Measurements from ENCODE around the gene REPS1. TPM values are rescaled to one million over a fixed set of nuclear protein-coding genes. Genes with fewer than 3 reads are reported as not detected.

Gene REPS1
- total RNA-seq, 2 donors from 2014 or later: 51.7 to 52.5 TPM

GRCh38 chr6:138989098-138989983 lies 1.3 kb upstream of the REPS1 start:
- Mint-ChIP-seq H3K4me3 (peak overlapping the region; percentile 15), H3K27ac (peak overlapping the region; percentile 89), H3K36me3 (ENCODE audit: low read depth) (peaks cover 14% of the 10 kb centered on the region), H3K27me3 (no peaks in the 10 kb centered on the region), H3K4me1 (peaks cover 3% of the 10 kb centered on the region), H3K9me3 (no peaks in the 10 kb centered on the region)
- no peak for ATAC-seq (replicated peaks)

DNA sequence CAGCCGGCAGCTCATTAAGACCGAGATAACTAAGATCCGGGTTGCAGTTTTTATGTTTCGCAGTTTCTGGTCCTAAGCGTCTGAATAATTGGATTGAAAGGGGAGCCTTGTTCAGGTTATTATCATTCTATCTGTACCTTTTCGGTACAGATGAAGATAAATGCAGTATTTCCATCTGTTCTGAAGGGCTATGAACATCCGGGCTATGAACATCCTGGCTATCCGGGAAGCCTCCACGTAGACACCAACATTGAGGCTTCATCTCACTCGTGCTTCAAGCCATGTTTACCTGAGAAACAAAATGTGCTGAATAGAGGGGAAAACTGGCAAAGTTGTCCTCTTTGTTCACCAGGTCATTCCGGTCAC lies 399 bp upstream of the REPS1 start:
- Mint-ChIP-seq H3K9me3 (no peaks in the 10 kb centered on the region), H3K27me3 (no peaks in the 10 kb centered on the region), H3K36me3 (ENCODE audit: low read depth) (peaks cover 14% of the 10 kb centered on the region), H3K4me3 (no peak overlapping the region), H3K4me1 (peaks cover 3% of the 10 kb centered on the region), H3K27ac (peak overlapping the region; percentile 89)
- peak; percentile 28 for ATAC-seq (replicated peaks)

GRCh38 chr6:138987080-138987642 lies 892 bp downstream of the REPS1 start:
- no peaks in the 10 kb centered on the region for H3K27me3 Mint-ChIP-seq
- peak overlapping the region; percentile 69 for H3K27ac Mint-ChIP-seq
- ATAC-seq (replicated peaks): no peak
- H3K4me1 Mint-ChIP-seq: peaks cover 3% of the 10 kb centered on the region
- H3K4me3 Mint-ChIP-seq: no peak overlapping the region
- H3K9me3 Mint-ChIP-seq: no peaks in the 10 kb centered on the region
- H3K36me3 Mint-ChIP-seq (ENCODE audit: low read depth): peaks cover 14% of the 10 kb centered on the region

GRCh38 chr6:138986578-138986977 lies 1.5 kb downstream of the REPS1 start:
- Mint-ChIP-seq H3K4me1 (peaks cover 3% of the 10 kb centered on the region), H3K9me3 (no peaks in the 10 kb centered on the region), H3K27ac (peak overlapping the region; percentile 69), H3K27me3 (no peaks in the 10 kb centered on the region), H3K36me3 (ENCODE audit: low read depth) (peaks cover 14% of the 10 kb centered on the region), H3K4me3 (no peak overlapping the region)
- peak; percentile 14 for ATAC-seq (replicated peaks)

DNA sequence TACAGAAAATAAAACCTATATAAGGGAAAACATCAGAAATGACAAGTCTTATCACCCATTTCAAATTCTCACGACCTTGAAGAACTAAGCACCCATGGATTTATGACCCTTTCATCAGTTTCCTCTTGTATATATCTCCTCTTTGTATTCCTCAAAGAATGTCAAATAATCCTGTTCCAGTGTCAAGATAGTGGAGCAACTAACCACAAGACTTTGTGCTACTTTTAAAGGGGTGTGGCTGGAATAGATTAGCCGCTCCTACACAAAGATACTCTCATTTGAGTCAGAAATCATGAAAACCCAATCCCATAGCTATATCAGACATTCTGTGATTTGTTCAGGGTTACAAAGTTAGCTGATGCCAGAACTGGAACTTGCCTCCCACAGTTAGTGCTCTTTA lies 6.6 kb downstream of the REPS1 start:
- Mint-ChIP-seq H3K4me3 (no peak overlapping the region), H3K27me3 (no peaks in the 10 kb centered on the region), H3K27ac (no peak overlapping the region), H3K36me3 (ENCODE audit: low read depth) (peaks cover under 1% of the 10 kb centered on the region), H3K4me1 (peaks cover 23% of the 10 kb centered on the region), H3K9me3 (no peaks in the 10 kb centered on the region)
- ATAC-seq (replicated peaks): no peak

DNA sequence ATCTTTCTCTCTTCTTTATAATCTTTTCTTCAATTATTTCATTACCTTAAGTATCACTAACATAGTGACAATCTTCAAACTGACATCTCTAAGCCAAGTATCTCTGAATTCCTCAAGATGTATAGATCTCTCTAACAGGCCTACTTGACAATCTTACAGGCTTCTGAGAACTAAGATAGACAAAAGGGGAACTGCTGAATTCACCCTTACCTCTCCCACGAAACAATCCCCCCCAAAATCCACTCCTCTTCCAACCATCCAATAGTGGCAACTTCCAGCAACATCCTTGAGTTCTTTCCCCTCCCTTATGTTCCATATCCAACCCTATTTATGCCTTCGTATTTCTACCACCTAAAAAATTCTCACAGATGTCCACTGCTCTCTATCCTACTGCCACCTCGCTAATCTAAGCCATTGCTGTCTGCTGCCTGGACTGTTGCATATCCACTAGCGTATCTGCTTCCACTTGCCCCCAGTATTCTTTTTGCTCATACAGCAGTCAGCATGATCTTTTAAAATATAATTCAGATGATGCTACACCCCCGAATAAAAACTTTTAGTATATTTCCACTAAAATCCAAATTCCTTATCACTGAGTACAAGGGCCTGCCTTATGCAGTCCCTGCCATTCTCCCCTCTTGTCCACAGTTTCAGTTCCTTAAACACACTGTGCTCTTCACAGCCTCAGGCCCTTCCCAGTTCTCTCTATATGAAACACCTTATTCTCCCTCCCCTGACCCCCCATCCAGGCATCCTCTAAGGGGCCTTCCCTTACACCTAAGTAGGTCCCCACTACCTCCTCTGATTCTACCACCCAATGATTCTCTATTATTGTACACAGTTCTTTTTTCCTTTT lies 8.0 kb downstream of the REPS1 start:
- Mint-ChIP-seq H3K36me3 (ENCODE audit: low read depth) (no peaks in the 10 kb centered on the region), H3K4me1 (peaks cover 22% of the 10 kb centered on the region), H3K4me3 (no peak overlapping the region), H3K27me3 (no peaks in the 10 kb centered on the region), H3K27ac (peak overlapping the region; percentile 8), H3K9me3 (no peaks in the 10 kb centered on the region)
- no peak for ATAC-seq (replicated peaks)

- no peaks in the 10 kb centered on the region for H3K9me3 Mint-ChIP-seq
- no peaks in the 10 kb centered on the region for H3K36me3 Mint-ChIP-seq (ENCODE audit: low read depth)
- peaks cover 25% of the 10 kb centered on the region for H3K4me1 Mint-ChIP-seq
- H3K27me3 Mint-ChIP-seq: no peaks in the 10 kb centered on the region
- H3K4me3 Mint-ChIP-seq: no peak overlapping the region
- ATAC-seq (replicated peaks): no peak
- H3K27ac Mint-ChIP-seq: peak overlapping the region; percentile 8
Measured at GRCh38 chr6:138979365-138979764, 8.7 kb downstream of the REPS1 start.

DNA sequence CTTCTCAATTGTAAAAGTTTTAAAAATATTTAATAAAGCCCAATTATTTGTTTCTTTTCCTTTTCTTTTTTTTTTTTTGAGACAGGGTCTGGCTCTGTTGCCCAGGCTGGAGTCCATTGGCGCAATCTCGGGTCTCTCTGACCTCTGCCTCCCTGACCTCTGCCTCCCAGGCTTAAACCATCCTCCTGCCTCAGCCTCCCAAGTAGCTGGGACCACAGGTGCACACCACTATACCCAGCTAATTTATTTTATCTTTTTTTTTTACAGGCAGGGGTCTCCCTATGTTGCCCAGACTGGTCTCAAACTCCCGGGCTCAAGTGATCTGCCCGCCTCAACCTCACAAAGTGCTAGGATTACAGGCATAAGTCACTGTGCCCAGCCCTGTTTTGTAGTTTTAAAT lies 9.8 kb downstream of the REPS1 start:
- H3K4me1 Mint-ChIP-seq: peaks cover 31% of the 10 kb centered on the region
- no peak overlapping the region for H3K4me3 Mint-ChIP-seq
- no peaks in the 10 kb centered on the region for H3K9me3 Mint-ChIP-seq
- ATAC-seq (replicated peaks): no peak
- no peaks in the 10 kb centered on the region for H3K27me3 Mint-ChIP-seq
- H3K27ac Mint-ChIP-seq: no peak overlapping the region
- no peaks in the 10 kb centered on the region for H3K36me3 Mint-ChIP-seq (ENCODE audit: low read depth)

GRCh38 chr6:138977646-138978167 lies 10.3 kb downstream of the REPS1 start:
- Mint-ChIP-seq H3K4me3 (no peak overlapping the region), H3K9me3 (no peaks in the 10 kb centered on the region), H3K27ac (no peak overlapping the region), H3K27me3 (no peaks in the 10 kb centered on the region), H3K4me1 (peaks cover 36% of the 10 kb centered on the region), H3K36me3 (ENCODE audit: low read depth) (no peaks in the 10 kb centered on the region)
- ATAC-seq (replicated peaks): no peak

DNA sequence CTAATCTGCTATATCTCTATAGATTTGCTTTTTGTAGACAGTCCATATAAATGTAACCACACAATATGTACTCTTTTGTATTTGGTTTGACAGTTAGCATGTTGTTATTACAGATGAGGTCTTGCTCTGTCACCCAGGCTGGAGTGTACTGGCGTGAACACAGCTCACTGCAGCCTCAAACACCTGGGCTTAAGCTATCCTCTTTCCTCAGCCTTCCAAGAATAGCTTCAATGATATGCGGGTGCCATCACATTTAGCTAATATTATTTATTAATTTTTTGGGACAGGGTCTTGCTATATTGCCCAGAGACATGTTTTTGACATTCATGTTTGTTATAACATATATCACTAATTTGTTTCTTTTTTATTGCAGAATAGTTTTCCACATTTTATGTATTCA lies 10.8 kb downstream of the REPS1 start:
- Mint-ChIP-seq H3K27ac (no peak overlapping the region), H3K9me3 (no peaks in the 10 kb centered on the region), H3K4me1 (peaks cover 38% of the 10 kb centered on the region), H3K36me3 (ENCODE audit: low read depth) (no peaks in the 10 kb centered on the region), H3K4me3 (no peak overlapping the region), H3K27me3 (no peaks in the 10 kb centered on the region)
- no peak for ATAC-seq (replicated peaks)

DNA sequence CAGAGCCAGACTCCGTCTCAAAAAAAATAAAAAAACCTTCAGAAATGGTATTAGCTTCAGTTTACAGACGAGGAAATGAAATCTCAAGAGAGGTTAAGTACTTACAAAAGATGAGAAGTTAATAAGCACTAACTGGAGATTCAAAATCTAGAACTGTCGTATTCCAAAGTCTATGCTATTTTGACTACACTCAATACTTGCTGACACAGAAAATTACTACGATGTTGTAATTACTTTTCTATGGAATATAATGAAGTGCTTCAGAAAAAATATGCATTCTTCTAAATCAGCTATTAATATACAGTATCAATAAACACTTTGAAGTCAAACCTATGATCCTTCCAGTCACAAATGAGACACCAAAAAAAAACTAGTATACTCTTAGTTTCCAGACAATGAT lies 12.2 kb downstream of the REPS1 start:
- Mint-ChIP-seq H3K27me3 (no peaks in the 10 kb centered on the region), H3K4me3 (no peak overlapping the region), H3K9me3 (no peaks in the 10 kb centered on the region), H3K4me1 (peaks cover 51% of the 10 kb centered on the region), H3K36me3 (ENCODE audit: low read depth) (no peaks in the 10 kb centered on the region), H3K27ac (no peak overlapping the region)
- ATAC-seq (replicated peaks): no peak

- Mint-ChIP-seq H3K27me3 (no peaks in the 10 kb centered on the region), H3K27ac (no peak overlapping the region), H3K9me3 (no peaks in the 10 kb centered on the region), H3K4me3 (no peak overlapping the region), H3K36me3 (ENCODE audit: low read depth) (no peaks in the 10 kb centered on the region), H3K4me1 (peaks cover 50% of the 10 kb centered on the region)
- ATAC-seq (replicated peaks): no peak
Measured at GRCh38 chr6:138973466-138974153, 14.4 kb downstream of the REPS1 start.

GRCh38 chr6:138972226-138972665 lies 15.8 kb downstream of the REPS1 start:
- Mint-ChIP-seq H3K4me1 (peaks cover 55% of the 10 kb centered on the region), H3K27ac (no peak overlapping the region), H3K36me3 (ENCODE audit: low read depth) (no peaks in the 10 kb centered on the region), H3K27me3 (no peaks in the 10 kb centered on the region), H3K4me3 (no peak overlapping the region), H3K9me3 (no peaks in the 10 kb centered on the region)
- no peak for ATAC-seq (replicated peaks)

DNA sequence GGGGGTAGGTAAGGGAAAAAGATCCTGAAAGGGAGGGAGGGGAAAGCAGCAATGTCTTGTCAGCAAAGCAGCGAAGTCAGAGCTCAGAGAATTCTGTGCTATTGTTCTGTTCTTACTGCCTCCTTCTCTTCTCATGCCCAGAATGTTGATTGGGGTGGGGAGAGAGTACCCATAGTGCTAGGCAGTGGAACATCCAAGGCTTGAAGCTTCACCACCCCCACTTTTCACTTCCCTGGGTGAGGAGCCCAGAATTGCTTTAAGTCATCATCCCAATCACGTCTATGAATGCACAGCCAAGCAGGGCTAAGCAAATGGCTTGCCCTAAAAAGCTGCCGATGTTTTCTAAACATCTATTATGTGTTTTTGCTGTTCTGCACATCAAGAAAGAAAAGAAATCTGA lies 16.5 kb downstream of the REPS1 start:
- no peak for ATAC-seq (replicated peaks)
- H3K36me3 Mint-ChIP-seq (ENCODE audit: low read depth): no peaks in the 10 kb centered on the region
- no peaks in the 10 kb centered on the region for H3K9me3 Mint-ChIP-seq
- peak overlapping the region; percentile 45 for H3K4me3 Mint-ChIP-seq
- peaks cover 52% of the 10 kb centered on the region for H3K4me1 Mint-ChIP-seq
- peak overlapping the region; percentile 37 for H3K27ac Mint-ChIP-seq
- no peaks in the 10 kb centered on the region for H3K27me3 Mint-ChIP-seq

Data from activated T-helper 17 cell treated with anti-CD3 and anti-CD28 coated beads, Interleukin-2, amount 50 U/mL, for 72 hours (primary cell).